ENCODE data around the gene ADCY1. TPM values are rescaled to one million over a fixed set of nuclear protein-coding genes. Genes with fewer than 3 reads are reported as not detected.
A peak's percentile ranks its signal among the peaks of the same experiment; 100 is the strongest.

ADCY1 gene
- total RNA-seq, 1 donor from 2014 or later = 2.9 TPM

- intact Hi-C loops (cut with DNase I) = no loop called here
- peak; percentile 22 for DNase-seq (ENCODE audit: low spot score)
Measured at GRCh38 chr7:45700556-45700955, 126.4 kb downstream of the ADCY1 start.

GRCh38 chr7:45701701-45702510, 127.7 kb downstream of the ADCY1 start:
- intact Hi-C loops (cut with DNase I) = no loop called here
- peak; percentile 55 for DNase-seq (ENCODE audit: low spot score)

- DNase-seq (ENCODE audit: low spot score) = peak; percentile 38
- intact Hi-C loops (cut with DNase I) = no loop called here
Measured at GRCh38 chr7:45702751-45703150, 128.6 kb downstream of the ADCY1 start.

- intact Hi-C loops (cut with DNase I) = no loop called here
- peak; percentile 58 for DNase-seq (ENCODE audit: low spot score)
Measured at GRCh38 chr7:45703373-45703821, 129.2 kb downstream of the ADCY1 start.

- intact Hi-C loops (cut with DNase I) = no loop called here
- peak; percentile 20 for DNase-seq (ENCODE audit: low spot score)
Measured at GRCh38 chr7:45703911-45704682, 129.9 kb downstream of the ADCY1 start.

- intact Hi-C loops (cut with DNase I) = no loop called here
- no peak for DNase-seq (ENCODE audit: low spot score)
Measured at GRCh38 chr7:45704683-45705016, 130.5 kb downstream of the ADCY1 start.

GRCh38 chr7:45708046-45708950, 134.1 kb downstream of the ADCY1 start:
- peak; percentile 60 for DNase-seq (ENCODE audit: low spot score)
- intact Hi-C loops (cut with DNase I) = no loop called here

- intact Hi-C loops (cut with DNase I) = no loop called here
- DNase-seq (ENCODE audit: low spot score) = peak; percentile 72
Measured at GRCh38 chr7:45709168-45710042, 135.2 kb downstream of the ADCY1 start.

GRCh38 chr7:45710271-45711160, 136.3 kb downstream of the ADCY1 start:
- intact Hi-C loops (cut with DNase I) = no loop called here

GRCh38 chr7:45711161-45711490, 137.0 kb downstream of the ADCY1 start:
- intact Hi-C loops (cut with DNase I) = no loop called here
- no peak for DNase-seq (ENCODE audit: low spot score)

More at GRCh38 chr7:45710271-45711160, 136.3 kb downstream of the ADCY1 start:
- no peak for DNase-seq (ENCODE audit: low spot score)

- no peak for DNase-seq (ENCODE audit: low spot score)
- intact Hi-C loops (cut with DNase I) = no loop called here
Measured at GRCh38 chr7:45712057-45712689, 138.0 kb downstream of the ADCY1 start.

GRCh38 chr7:45712872-45713668, 138.9 kb downstream of the ADCY1 start:
- intact Hi-C loops (cut with DNase I) = no loop called here
- no peak for DNase-seq (ENCODE audit: low spot score)

- DNase-seq (ENCODE audit: low spot score) = no peak
- intact Hi-C loops (cut with DNase I) = no loop called here
Measured at GRCh38 chr7:45713669-45714520, 139.7 kb downstream of the ADCY1 start.

GRCh38 chr7:45714521-45714820, 140.3 kb downstream of the ADCY1 start:
- intact Hi-C loops (cut with DNase I) = no loop called here
- DNase-seq (ENCODE audit: low spot score) = no peak

GRCh38 chr7:45715471-45716352, 141.5 kb downstream of the ADCY1 start:
- intact Hi-C loops (cut with DNase I) = no loop called here
- no peak for DNase-seq (ENCODE audit: low spot score)
